Amniotic epithelial cell (primary cell): ENCODE results near the gene GRB2.
"Not testable (repeated sequence)": the region's sequence is repeated elsewhere in the genome, so short reads cannot be mapped to it uniquely, and the experiment has no call there.

Source experiments
- DNase-seq: peaks from one replicate; pipeline ENCODE4 v3.0.0-alpha.2; 2010; ENCODE audit warnings: low read depth

Gene GRB2

GRCh38 chr17:75318211-75318610, 87.3 kb downstream of the GRB2 start:
- no peak for DNase-seq

- no peak for DNase-seq
Observed at GRCh38 chr17:75317671-75318070, 87.8 kb downstream of the GRB2 start.

- no peak for DNase-seq
Observed at GRCh38 chr17:75316253-75316652, 89.2 kb downstream of the GRB2 start.

- DNase-seq: peak; percentile 48
Observed at GRCh38 chr17:75315541-75316243, 89.8 kb downstream of the GRB2 start.

- peak; percentile 19 for DNase-seq
Observed at GRCh38 chr17:75313941-75314551, 91.4 kb downstream of the GRB2 start.

- no peak for DNase-seq
Observed at GRCh38 chr17:75308732-75309629, 96.5 kb downstream of the GRB2 start.

GRCh38 chr17:75307957-75308731, 97.3 kb downstream of the GRB2 start:
- no peak for DNase-seq

- no peak for DNase-seq
Observed at GRCh38 chr17:75301502-75302206, 103.8 kb downstream of the GRB2 start.

GRCh38 chr17:75301049-75301448, 104.4 kb downstream of the GRB2 start:
- no peak for DNase-seq

GRCh38 chr17:75300280-75300679, 105.2 kb downstream of the GRB2 start:
- no peak for DNase-seq

GRCh38 chr17:75295201-75296158, 110.0 kb downstream of the GRB2 start:
- no peak for DNase-seq

GRCh38 chr17:75292810-75293448, 112.5 kb downstream of the GRB2 start:
- not testable (repeated sequence) for DNase-seq

GRCh38 chr17:75289832-75290337, 115.6 kb downstream of the GRB2 start:
- peak; percentile 67 for DNase-seq

- peak; percentile 98 for DNase-seq
Observed at GRCh38 chr17:75289115-75289831, 116.2 kb downstream of the GRB2 start, which contains the start of gene SLC25A19. Gene SLC25A19, minus strand, starts transcription at chr17:75289433. Its CDS starts 2,669 bp downstream, at chr17:75286764.

GRCh38 chr17:75288770-75289114, 116.7 kb downstream of the GRB2 start:
- DNase-seq: no peak

- DNase-seq: no peak
Observed at GRCh38 chr17:75288359-75288758, 117.1 kb downstream of the GRB2 start.

- DNase-seq: no peak
Observed at GRCh38 chr17:75287221-75287620, 118.3 kb downstream of the GRB2 start.

GRCh38 chr17:75285123-75285522, 120.4 kb downstream of the GRB2 start:
- DNase-seq: no peak

GRCh38 chr17:75280189-75280588, 125.3 kb downstream of the GRB2 start:
- not testable (repeated sequence) for DNase-seq
